PC-3 (cell line): Measurements from ENCODE around the gene TIAM1.

Experiments
- CTCF ChIP-seq: fragments of 300-600 bp; sonication (generic); conservative IDR thresholded peaks from 2 replicates; pipeline ENCODE4 v1.5.1; 2017; ENCODE audit warnings: antibody characterized with exemption, low read depth, mild to moderate bottlenecking, low read length
- EZH2 ChIP-seq: fragments of 300-600 bp; sonication (generic); IDR thresholded peaks from one replicate; pipeline ENCODE4 v1.6.1; 2017; ENCODE audit warnings: antibody characterized with exemption, mild to moderate bottlenecking, low read length; ENCODE audit not compliant: unreplicated experiment
- EZH2phosphoT487 ChIP-seq: fragments of 300-600 bp; sonication (generic); IDR thresholded peaks from 2 replicates; pipeline ENCODE4 v1.6.1; 2018; ENCODE audit warnings: mild to moderate bottlenecking, antibody characterized with exemption, low read length, borderline replicate concordance

- TF ChIP-seq CTCF (no peak), EZH2 (no peak), EZH2phosphoT487 (no peak)
These were observed 83.3 kb downstream of the TIAM1 start for GRCh38 chr21:31260790-31261189.
